SK-N-SH (cell line): ENCODE data around the gene WDFY2. TPM values are rescaled to one million over a fixed set of nuclear protein-coding genes. Genes with fewer than 3 reads are reported as not detected.
"Not testable (repeated sequence)": the region's sequence is repeated elsewhere in the genome, so short reads cannot be mapped to it uniquely, and the experiment has no call there.

Source experiments
- CTCF ChIA-PET: fragments of 300-600, 350-600 bp; formaldehyde crosslinking; extraction: SDS; loops from one replicate; lab custom pipeline; 2021; lab: Yijun Ruan, JAX
- POLR2A ChIA-PET: fragments of 350-600 bp; sonication (Branson Sonifier 250); formaldehyde crosslinking; extraction: SDS; loops from one replicate; lab custom pipeline; 2020; ENCODE audit warnings: antibody characterized with exemption, inconsistent platforms; lab: Yijun Ruan, JAX
- DNase-seq: peaks from one replicate; pipeline ENCODE4 v3.0.0; 2012
- H2AFZ ChIP-seq: fragments of 200-600 bp; sonication (generic); 2 replicates; pipeline ENCODE4 v1.8.1; 2016; ENCODE audit warnings: antibody characterized with exemption, mild to moderate bottlenecking, low read depth
- H3F3A ChIP-seq: fragments of 200-600 bp; sonication (generic); replicated peaks from 2 replicates; pipeline ENCODE3; 2016; ENCODE audit warnings: antibody characterized with exemption, mild to moderate bottlenecking; ENCODE audit not compliant: insufficient read depth
- H3K27ac ChIP-seq, 2 experiments: fragments of 200-500 bp in 1 of 2; fragments of 200-600 bp in 1 of 2; sonication (Bioruptor generic) in 1 of 2; sonication (generic), shearing (Covaris generic) in 1 of 2; 2 replicates each; pipeline versions ENCODE4 v1.5.1 to v1.6.1; 2014 to 2016; ENCODE audit warnings: low read depth in 2 of 2, inconsistent platforms in 1 of 2, low read length in 1 of 2, mild to moderate bottlenecking in 1 of 2, mixed read lengths in 1 of 2
- H3K27me3 ChIP-seq: fragments of 200-600 bp; sonication (generic), shearing (Covaris generic); 2 replicates; pipeline ENCODE4 v1.6.1; 2016; ENCODE audit warnings: mixed run types; ENCODE audit not compliant: insufficient read depth
- H3K36me3 ChIP-seq, 2 experiments: fragments of 200-500 bp in 1 of 2; fragments of 200-600 bp in 1 of 2; sonication (Bioruptor generic) in 1 of 2; sonication (generic) in 1 of 2; replicated peaks in 1 of 2; 2 replicates each; pipeline versions ENCODE3 to v1.5.1; 2014 to 2016; ENCODE audit warnings: low read length in 1 of 2, mild to moderate bottlenecking in 1 of 2; ENCODE audit not compliant: insufficient read depth in 2 of 2, control insufficient read depth in 1 of 2
- H3K4me1 ChIP-seq, 2 experiments: fragments of 200-500 bp in 1 of 2; fragments of 200-600 bp in 1 of 2; sonication (Bioruptor generic) in 1 of 2; sonication (generic), shearing (Covaris generic) in 1 of 2; 2 replicates each; pipeline versions ENCODE4 v1.5.1 to v1.6.1; 2014 to 2016; ENCODE audit warnings: low read depth in 1 of 2, low read length in 1 of 2, mixed run types in 1 of 2; ENCODE audit not compliant: insufficient read depth in 2 of 2, control insufficient read depth in 1 of 2
- H3K4me2 ChIP-seq: fragments of 200-600 bp; sonication (generic), shearing (Covaris generic); 2 replicates; pipeline ENCODE4 v1.6.1; 2017; ENCODE audit warnings: mixed run types
- H3K4me3 ChIP-seq, 2 experiments: fragments of 200-500 bp in 1 of 2; fragments of 200-600 bp in 1 of 2; sonication (Bioruptor generic) in 1 of 2; sonication (generic), shearing (Covaris generic) in 1 of 2; 2 replicates each; pipeline versions ENCODE4 v1.5.1 to v1.8.1; 2014 to 2016; ENCODE audit warnings: low read depth in 2 of 2, inconsistent platforms in 1 of 2, low read length in 1 of 2, mild to moderate bottlenecking in 1 of 2, mixed read lengths in 1 of 2, moderate library complexity in 1 of 2
- H3K79me2 ChIP-seq: fragments of 200-600 bp; sonication (generic); 2 replicates; pipeline ENCODE4 v1.8.1; 2017; ENCODE audit warnings: mild to moderate bottlenecking; ENCODE audit not compliant: insufficient read depth
- H3K9ac ChIP-seq: fragments of 200-600 bp; sonication (generic); 2 replicates; pipeline ENCODE4 v1.6.1; 2017; ENCODE audit warnings: mixed run types
- H3K9me2 ChIP-seq: fragments of 200-600 bp; sonication (generic); 2 replicates; pipeline ENCODE4 v1.6.1; 2017; ENCODE audit warnings: mixed run types
- H3K9me3 ChIP-seq: fragments of 200-600 bp; sonication (generic); 2 replicates; pipeline ENCODE4 v1.6.1; 2017; ENCODE audit warnings: mixed run types, mild to moderate bottlenecking, moderate library complexity
- H4K20me1 ChIP-seq: fragments of 200-600 bp; sonication (generic); 2 replicates; pipeline ENCODE4 v1.6.1; 2017; ENCODE audit warnings: mild to moderate bottlenecking, mixed run types; ENCODE audit not compliant: insufficient read depth
- CHD2 ChIP-seq: fragments of 150-350 bp; IDR thresholded peaks from 2 replicates; pipeline ENCODE4 v1.6.1; 2018; ENCODE audit warnings: low read length; ENCODE audit not compliant: partially characterized antibody
- CTCF ChIP-seq: fragments of 200-600 bp; sonication (generic); IDR thresholded peaks from 2 replicates; pipeline ENCODE4 v1.6.1; 2017; ENCODE audit warnings: antibody characterized with exemption, mild to moderate bottlenecking, moderate library complexity
- ELF1 ChIP-seq: IDR thresholded peaks from 2 replicates; pipeline ENCODE4 v1.4.0; 2012
- EP300 ChIP-seq, 2 experiments: IDR thresholded peaks; 2 replicates each; pipeline versions ENCODE4 v1.4.0 to v1.6.1; 2012; ENCODE audit warnings: borderline replicate concordance in 1 of 2, low read depth in 1 of 2, low read length in 1 of 2
- EZH2phosphoT487 ChIP-seq: fragments of 200-600 bp; sonication (generic); IDR thresholded peaks from 2 replicates; pipeline ENCODE4 v1.6.1; 2017; ENCODE audit warnings: low read depth, mixed run types, mild to moderate bottlenecking, antibody characterized with exemption, moderate library complexity, borderline replicate concordance
- FOSL2 ChIP-seq: IDR thresholded peaks from 2 replicates; pipeline ENCODE4 v1.4.0; 2012; ENCODE audit warnings: low read depth, mild to moderate bottlenecking, moderate library complexity, borderline replicate concordance
- FOXJ3 ChIP-seq: sonication (generic); formaldehyde crosslinking; IDR thresholded peaks from 2 replicates; pipeline ENCODE4 v1.5.1; 2020; ENCODE audit warnings: mild to moderate bottlenecking, missing genetic modification reagents
- FOXM1 ChIP-seq: IDR thresholded peaks from 2 replicates; pipeline ENCODE4 v1.4.0; 2012; ENCODE audit warnings: low read depth, mild to moderate bottlenecking
- GABPA ChIP-seq: IDR thresholded peaks from 2 replicates; pipeline ENCODE4 v1.4.0; 2012; ENCODE audit warnings: low read depth, mild to moderate bottlenecking
- GATA2 ChIP-seq: sonication (generic); formaldehyde crosslinking; IDR thresholded peaks from 2 replicates; pipeline ENCODE4 v1.5.0; 2020; ENCODE audit warnings: mild to moderate bottlenecking, missing genetic modification reagents
- IRF3 ChIP-seq: fragments of 150-350 bp; IDR thresholded peaks from 2 replicates; pipeline ENCODE4 v1.6.1; 2016; ENCODE audit warnings: mild to moderate bottlenecking, low read depth, low read length
- JUND ChIP-seq: IDR thresholded peaks from 2 replicates; pipeline ENCODE4 v1.4.0; 2012
- MXI1 ChIP-seq: IDR thresholded peaks from 2 replicates; pipeline ENCODE4 v1.6.1; 2012; ENCODE audit warnings: mild to moderate bottlenecking, low read depth, low read length, improper control_type of control experiment
- NFIC ChIP-seq: IDR thresholded peaks from 2 replicates; pipeline ENCODE4 v1.4.0; 2012; ENCODE audit warnings: borderline replicate concordance
- NRF1 ChIP-seq: IDR thresholded peaks from 2 replicates; pipeline ENCODE4 v1.6.1; 2012; ENCODE audit warnings: low read depth, mild to moderate bottlenecking, low read length
- POLR2AphosphoS5 ChIP-seq: IDR thresholded peaks from 2 replicates; pipeline ENCODE4 v1.6.1; 2012; ENCODE audit warnings: low read depth, low read length
- RAD21 ChIP-seq: IDR thresholded peaks from 2 replicates; pipeline ENCODE4 v1.6.1; 2012; ENCODE audit warnings: mild to moderate bottlenecking, low read length
- RCOR1 ChIP-seq: fragments of 150-350 bp; IDR thresholded peaks from 2 replicates; pipeline ENCODE4 v1.6.1; 2017; ENCODE audit warnings: antibody characterized with exemption, low read length
- RFX5 ChIP-seq: IDR thresholded peaks from 2 replicates; pipeline ENCODE4 v1.6.1; 2012; ENCODE audit warnings: mild to moderate bottlenecking, improper control_type of control experiment, low read length
- RXRA ChIP-seq: IDR thresholded peaks from 2 replicates; pipeline ENCODE4 v1.4.0; 2012; ENCODE audit warnings: low read depth, mild to moderate bottlenecking, borderline replicate concordance
- SIN3A ChIP-seq: IDR thresholded peaks from 2 replicates; pipeline ENCODE4 v1.6.1; 2012; ENCODE audit warnings: low read depth, mild to moderate bottlenecking, low read length, moderate library complexity, borderline replicate concordance
- SMC3 ChIP-seq: IDR thresholded peaks from 2 replicates; pipeline ENCODE4 v1.6.1; 2012; ENCODE audit warnings: low read depth, low read length, improper control_type of control experiment
- TCF12 ChIP-seq: IDR thresholded peaks from 2 replicates; pipeline ENCODE4 v1.4.0; 2012
- TEAD4 ChIP-seq: IDR thresholded peaks from 2 replicates; pipeline ENCODE4 v1.4.0; 2012; ENCODE audit warnings: mild to moderate bottlenecking, borderline replicate concordance; ENCODE audit not compliant: insufficient read depth
- USF1 ChIP-seq: IDR thresholded peaks from 2 replicates; pipeline ENCODE4 v1.4.0; 2012; ENCODE audit warnings: low read depth, borderline replicate concordance
- USF2 ChIP-seq: fragments of 150-350 bp; IDR thresholded peaks from 2 replicates; pipeline ENCODE4 v1.6.1; 2017; ENCODE audit warnings: antibody characterized with exemption, low read length, low read depth, borderline replicate concordance
- WGBS: methylation state at CpG from one replicate; pipeline ENCODE4 v1.1.6; 2017; ENCODE audit warnings: low lambda C conversion rate; 5-methylcytosine and 5-hydroxymethylcytosine counted together
- polyA plus RNA-seq, 3 experiments: library from polyadenylated mRNA; depleted of rRNA; stranded (reverse); fragments of >200 nt; gene quantifications; 2 replicates each; pipeline ENCODE4 v1.2.3, GENCODE V29; 2012
- TF ChIP-seq, protein P1 (sequence below): IDR thresholded peaks from 2 replicates; pipeline ENCODE4; 2012

The WDFY2 gene
- polyA plus RNA-seq, 1 of the 3 experiments (the other 2 are of a cell fraction), result 4.1 TPM

DNA sequence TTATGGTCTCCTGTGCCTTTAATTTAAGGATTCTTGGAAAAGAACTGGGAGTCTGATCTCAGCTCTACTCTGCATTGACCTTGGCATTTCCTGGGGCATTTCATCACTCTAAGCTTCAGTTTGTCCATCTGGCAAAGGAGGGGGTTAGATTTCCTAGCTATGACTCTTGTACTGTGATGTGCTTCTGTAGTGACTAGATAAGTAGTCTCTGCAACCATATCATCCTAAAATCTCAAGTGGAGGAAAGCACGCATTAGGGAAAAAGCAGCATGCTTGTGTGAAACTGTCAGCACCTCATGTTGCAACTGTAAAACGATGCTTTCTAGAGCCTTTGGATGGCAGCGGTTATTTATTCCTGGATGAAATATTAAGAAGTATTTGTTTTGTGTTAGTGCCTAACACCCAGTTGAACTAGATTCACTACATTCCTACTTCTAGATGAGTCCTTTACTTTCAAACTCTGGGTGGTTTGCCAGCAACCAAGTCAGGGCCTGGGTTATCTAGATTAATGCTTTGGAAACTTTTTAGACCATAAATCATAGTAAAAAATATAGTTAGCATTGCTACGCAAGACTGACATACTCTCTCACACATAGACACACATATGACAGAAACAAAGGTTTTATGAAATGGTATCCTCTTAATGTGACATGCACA is 6.8 kb downstream of the WDFY2 start (continued):
- TF ChIP-seq USF2 (no peak), IRF3 (no peak), FOXJ3 (no peak), POLR2AphosphoS5 (peak; percentile 83; the same call in 1 of the 2 replicates), TCF12 (peak; percentile 98), CHD2 (peak; percentile 47), EZH2phosphoT487 (no peak; the same call in 1 of the 2 replicates), GABPA (no peak), GATA2 (peak; percentile 70), RAD21 (peak; percentile 37), SMC3 (peak; percentile 18; the same call in 1 of the 2 replicates), TEAD4 (peak; percentile 90), FOSL2 (peak; percentile 66), RFX5 (no peak), ELF1 (peak; percentile 30; the same call in 1 of the 2 replicates), JUND (peak; percentile 85), NFIC (peak; percentile 74; the same call in 1 of the 2 replicates), MXI1 (peak; percentile 94), RXRA (peak; percentile 94), SIN3A (no peak; the same call in 1 of the 2 replicates), NRF1 (no peak), USF1 (no peak), EP300 (IDR thresholded peaks at IDR 0.05; ENCODE audit: borderline replicate concordance in 1 of 2, low read depth in 1 of 2, low read length in 1 of 2) (peak; percentile 49 to 90; a peak in 3 of 4 replicates), RCOR1 (peak; percentile 29; the same call in 1 of the 2 replicates), FOXM1 (0 out of 2 replicates have a peak, but pooled peaks have one; percentile 62), CTCF (0 out of 2 replicates have a peak, but pooled peaks have one; percentile 7)
- TF ChIP-seq, protein P1, sequence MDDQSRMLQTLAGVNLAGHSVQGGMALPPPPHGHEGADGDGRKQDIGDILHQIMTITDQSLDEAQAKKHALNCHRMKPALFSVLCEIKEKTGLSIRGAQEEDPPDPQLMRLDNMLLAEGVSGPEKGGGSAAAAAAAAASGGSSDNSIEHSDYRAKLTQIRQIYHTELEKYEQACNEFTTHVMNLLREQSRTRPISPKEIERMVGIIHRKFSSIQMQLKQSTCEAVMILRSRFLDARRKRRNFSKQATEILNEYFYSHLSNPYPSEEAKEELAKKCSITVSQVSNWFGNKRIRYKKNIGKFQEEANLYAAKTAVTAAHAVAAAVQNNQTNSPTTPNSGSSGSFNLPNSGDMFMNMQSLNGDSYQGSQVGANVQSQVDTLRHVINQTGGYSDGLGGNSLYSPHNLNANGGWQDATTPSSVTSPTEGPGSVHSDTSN, result peak; percentile 93

DNA sequence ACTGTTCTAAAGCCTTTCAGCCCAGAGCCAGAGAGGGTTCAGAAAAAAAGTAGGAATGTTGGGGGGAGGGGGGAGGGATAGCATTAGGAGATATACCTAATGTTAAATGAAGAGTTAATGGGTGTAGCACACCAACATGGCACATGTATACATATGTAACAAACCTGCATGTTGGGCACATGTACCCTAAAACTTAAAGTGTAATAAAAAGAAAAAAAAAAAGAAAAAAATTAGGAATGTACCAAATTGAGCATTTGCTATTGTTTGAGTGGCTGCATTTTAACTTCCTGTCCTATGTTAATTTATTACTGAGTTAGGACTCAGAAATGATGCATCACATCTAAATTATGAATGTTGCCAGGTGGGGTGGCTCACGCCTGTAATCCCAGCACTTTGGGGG is 7.7 kb downstream of the WDFY2 start:
- H3K36me3 ChIP-seq, CTCF ChIA-PET, H3K27me3 ChIP-seq, H2AFZ ChIP-seq, H3K9me3 ChIP-seq, H3K9me2 ChIP-seq, DNase-seq: not testable (repeated sequence)
- Histone ChIP-seq H3F3A (peaks cover 28% of the 10 kb centered on the region), H3K79me2 (peaks cover 91% of the 10 kb centered on the region), H4K20me1 (peaks cover 13% of the 10 kb centered on the region; the same call in 1 of the 2 replicates), H3K4me1 (peaks cover 32 to 38% of the 10 kb centered on the region in 2 experiments; a peak in 3 of 4 replicates), H3K4me2 (peak overlapping the region; percentile 64), H3K9ac (peak overlapping the region; percentile 32; the same call in 1 of the 2 replicates), H3K27ac (peak overlapping the region; percentile 78 to 84), H3K4me3 (peak overlapping the region in 1 of 2 experiments; percentile 24; a peak in 2 of 4 replicates)
- 83% methylated on average over 1 of the region's 1 CpG for WGBS
- POLR2A ChIA-PET, result interaction anchor here (0.6 kb wide), 1 partner anchor 74 kb away, joined by 5 read pairs; no protein-coding TSS in a partner anchor
